ENCODE measurements around the gene STK32B. TPM values are rescaled to one million over a fixed set of nuclear protein-coding genes. Genes with fewer than 3 reads are reported as not detected.
A peak's percentile ranks its signal among the peaks of the same experiment; 100 is the strongest.

STK32B gene
- total and polyA plus RNA-seq, 9 of the 15 experiments (the other 6 are each of a cell fraction or from before 2014, with no cell fraction given): 0.03 to 0.20 (median 0.07) TPM; not detected in 2

DNA sequence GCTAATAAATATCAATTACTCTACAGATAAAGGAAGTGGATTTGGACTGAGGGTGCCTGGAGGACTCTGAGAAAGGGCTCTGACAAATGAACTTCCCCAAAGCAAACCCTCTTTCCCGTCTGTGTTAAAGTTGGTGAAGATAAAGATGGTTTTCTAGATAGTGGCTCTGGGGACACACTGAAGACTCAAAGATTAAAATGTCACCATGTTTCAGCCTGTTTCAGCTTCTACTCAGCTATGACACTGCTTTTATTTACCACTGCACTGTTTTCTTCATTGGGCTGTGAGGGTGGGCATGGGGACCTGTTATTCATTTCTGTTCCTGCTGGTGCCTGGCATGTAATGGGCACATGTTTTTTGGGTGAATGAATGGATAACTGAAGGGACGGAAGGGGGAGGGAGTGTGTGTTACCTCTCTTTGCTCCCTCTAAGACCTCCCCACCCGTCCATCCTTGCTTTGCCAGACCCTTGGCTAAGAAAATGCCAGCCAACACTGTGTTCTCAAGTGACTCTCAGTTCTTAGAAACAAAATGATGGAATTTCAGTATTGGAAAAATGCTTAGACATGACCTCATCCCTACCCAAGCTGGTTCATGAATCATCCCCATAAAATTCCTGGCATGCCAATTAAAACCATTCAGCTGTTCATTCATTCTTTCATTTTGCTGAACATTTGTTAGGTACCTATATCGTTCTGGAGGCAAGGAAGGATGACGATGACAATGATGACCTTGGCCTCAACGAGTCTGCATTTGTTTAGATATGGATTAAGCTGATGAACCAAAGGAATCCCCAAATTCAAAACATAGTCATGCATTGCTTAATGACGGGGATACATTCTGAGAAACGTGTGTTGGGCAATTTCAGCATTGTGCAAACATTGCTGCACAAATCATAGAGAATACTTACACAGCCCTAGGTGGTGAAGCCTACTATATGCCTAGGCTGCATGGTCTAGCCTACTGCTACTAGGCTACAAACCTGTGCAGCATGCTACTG, 13.4 kb upstream of the STK32B start:
- CTCF ChIA-PET (ENCODE audit: low intra/inter-chr PET ratio): no interaction called here
- Histone ChIP-seq H3K4me1 (replicated peaks in 1 of 2; ENCODE audit: control insufficient read depth in 2 of 2, insufficient read depth in 2 of 2, low read length in 2 of 2) (peaks cover 23 to 68% of the 10 kb centered on the region in 2 experiments), H3K27me3 (ENCODE audit: control insufficient read depth in 2 of 2, insufficient read depth in 2 of 2, low read length in 2 of 2) (no peaks in the 10 kb centered on the region), H3K79me2 (ENCODE audit: control insufficient read depth, insufficient read depth, low read length) (no peaks in the 10 kb centered on the region), H3K4me2 (ENCODE audit: insufficient read depth, low read length) (peak overlapping the region; percentile 70), H3K27ac (ENCODE audit: extremely low read depth, low read depth, low read length) (peak overlapping the region; percentile 76), H3K36me3 (ENCODE audit: control insufficient read depth, insufficient read depth, low read length) (no peaks in the 10 kb centered on the region), H3K9ac (ENCODE audit: insufficient read depth in 1 of 2, low read depth in 2 of 2, low read length in 2 of 2) (peak overlapping the region in 1 of 2 experiments; percentile 46; a peak in 2 of 4 replicates), H3K9me3 (replicated peaks; ENCODE audit: control insufficient read depth, insufficient read depth, low read depth, low read length) (no peaks in the 10 kb centered on the region), H3K9me1 (ENCODE audit: control insufficient read depth, insufficient read depth, low read length) (no peaks in the 10 kb centered on the region), H2AFZ (ENCODE audit: low read depth, low read length) (peak overlapping the region; percentile 15), H4K20me1 (replicated peaks; ENCODE audit: control insufficient read depth, insufficient read depth, low read length) (no peaks in the 10 kb centered on the region), H3K4me3 (no peak overlapping the region)
- POLR2A ChIA-PET: interaction anchor here (0.8 to 1.9 kb wide), 2 partner anchors 31 to 34 kb away, joined by 4 read pairs; no protein-coding TSS in a partner anchor
- no TSS peak for BruUV-seq (replicated peaks)
- 11% methylated on average over 8 of the region's 8 CpGs for WGBS (ENCODE audit: insufficient coverage, low coverage, missing lambda C conversion rate)
- in situ Hi-C loops (cut with MboI): no loop called here
- DNase-seq (ENCODE audit: extremely low read depth in 1 of 4, low spot score in 3 of 4) (peak in 3 of 4 experiments; percentile 26 to 78 (median 64)), ATAC-seq (peak; percentile 70), FAIRE-seq (peak; percentile 76)
- intact Hi-C loops (cut with micrococcal nuclease): no loop called here
- TF ChIP-seq, protein P1, sequence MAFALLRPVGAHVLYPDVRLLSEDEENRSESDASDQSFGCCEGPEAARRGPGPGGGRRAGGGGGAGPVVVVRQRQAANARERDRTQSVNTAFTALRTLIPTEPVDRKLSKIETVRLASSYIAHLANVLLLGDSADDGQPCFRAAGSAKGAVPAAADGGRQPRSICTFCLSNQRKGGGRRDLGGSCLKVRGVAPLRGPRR (CRISPR knock-in tag; IDR thresholded peaks at IDR 0.05): no peak
- no peak for TF ChIP-seq CBX8 (IDR thresholded peaks at IDR 0.05; ENCODE audit: borderline replicate concordance, extremely low read depth, low read depth, low read length, poor library complexity, severe bottlenecking)
- TF ChIP-seq MYNN (IDR thresholded peaks at IDR 0.05): no peak
- TF ChIP-seq MYNN (CRISPR knock-in tag; IDR thresholded peaks at IDR 0.05): no peak
- peak; percentile 45 for TF ChIP-seq SMAD4 (CRISPR knock-in tag; conservative IDR thresholded peaks at IDR 0.05)
- TF ChIP-seq, protein P2, sequence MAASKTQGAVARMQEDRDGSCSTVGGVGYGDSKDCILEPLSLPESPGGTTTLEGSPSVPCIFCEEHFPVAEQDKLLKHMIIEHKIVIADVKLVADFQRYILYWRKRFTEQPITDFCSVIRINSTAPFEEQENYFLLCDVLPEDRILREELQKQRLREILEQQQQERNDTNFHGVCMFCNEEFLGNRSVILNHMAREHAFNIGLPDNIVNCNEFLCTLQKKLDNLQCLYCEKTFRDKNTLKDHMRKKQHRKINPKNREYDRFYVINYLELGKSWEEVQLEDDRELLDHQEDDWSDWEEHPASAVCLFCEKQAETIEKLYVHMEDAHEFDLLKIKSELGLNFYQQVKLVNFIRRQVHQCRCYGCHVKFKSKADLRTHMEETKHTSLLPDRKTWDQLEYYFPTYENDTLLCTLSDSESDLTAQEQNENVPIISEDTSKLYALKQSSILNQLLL (CRISPR knock-in tag; IDR thresholded peaks at IDR 0.05; ENCODE audit: borderline replicate concordance): no peak
- TF ChIP-seq, protein P3, sequence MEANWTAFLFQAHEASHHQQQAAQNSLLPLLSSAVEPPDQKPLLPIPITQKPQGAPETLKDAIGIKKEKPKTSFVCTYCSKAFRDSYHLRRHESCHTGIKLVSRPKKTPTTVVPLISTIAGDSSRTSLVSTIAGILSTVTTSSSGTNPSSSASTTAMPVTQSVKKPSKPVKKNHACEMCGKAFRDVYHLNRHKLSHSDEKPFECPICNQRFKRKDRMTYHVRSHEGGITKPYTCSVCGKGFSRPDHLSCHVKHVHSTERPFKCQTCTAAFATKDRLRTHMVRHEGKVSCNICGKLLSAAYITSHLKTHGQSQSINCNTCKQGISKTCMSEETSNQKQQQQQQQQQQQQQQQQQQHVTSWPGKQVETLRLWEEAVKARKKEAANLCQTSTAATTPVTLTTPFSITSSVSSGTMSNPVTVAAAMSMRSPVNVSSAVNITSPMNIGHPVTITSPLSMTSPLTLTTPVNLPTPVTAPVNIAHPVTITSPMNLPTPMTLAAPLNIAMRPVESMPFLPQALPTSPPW (CRISPR knock-in tag; IDR thresholded peaks at IDR 0.05): peak; percentile 27; the same call in 1 of the 2 replicates
- no peak for TF ChIP-seq KDM5B (IDR thresholded peaks at IDR 0.05; ENCODE audit: insufficient replicate concordance, low read depth, low read length)
- TF ChIP-seq, protein P4, sequence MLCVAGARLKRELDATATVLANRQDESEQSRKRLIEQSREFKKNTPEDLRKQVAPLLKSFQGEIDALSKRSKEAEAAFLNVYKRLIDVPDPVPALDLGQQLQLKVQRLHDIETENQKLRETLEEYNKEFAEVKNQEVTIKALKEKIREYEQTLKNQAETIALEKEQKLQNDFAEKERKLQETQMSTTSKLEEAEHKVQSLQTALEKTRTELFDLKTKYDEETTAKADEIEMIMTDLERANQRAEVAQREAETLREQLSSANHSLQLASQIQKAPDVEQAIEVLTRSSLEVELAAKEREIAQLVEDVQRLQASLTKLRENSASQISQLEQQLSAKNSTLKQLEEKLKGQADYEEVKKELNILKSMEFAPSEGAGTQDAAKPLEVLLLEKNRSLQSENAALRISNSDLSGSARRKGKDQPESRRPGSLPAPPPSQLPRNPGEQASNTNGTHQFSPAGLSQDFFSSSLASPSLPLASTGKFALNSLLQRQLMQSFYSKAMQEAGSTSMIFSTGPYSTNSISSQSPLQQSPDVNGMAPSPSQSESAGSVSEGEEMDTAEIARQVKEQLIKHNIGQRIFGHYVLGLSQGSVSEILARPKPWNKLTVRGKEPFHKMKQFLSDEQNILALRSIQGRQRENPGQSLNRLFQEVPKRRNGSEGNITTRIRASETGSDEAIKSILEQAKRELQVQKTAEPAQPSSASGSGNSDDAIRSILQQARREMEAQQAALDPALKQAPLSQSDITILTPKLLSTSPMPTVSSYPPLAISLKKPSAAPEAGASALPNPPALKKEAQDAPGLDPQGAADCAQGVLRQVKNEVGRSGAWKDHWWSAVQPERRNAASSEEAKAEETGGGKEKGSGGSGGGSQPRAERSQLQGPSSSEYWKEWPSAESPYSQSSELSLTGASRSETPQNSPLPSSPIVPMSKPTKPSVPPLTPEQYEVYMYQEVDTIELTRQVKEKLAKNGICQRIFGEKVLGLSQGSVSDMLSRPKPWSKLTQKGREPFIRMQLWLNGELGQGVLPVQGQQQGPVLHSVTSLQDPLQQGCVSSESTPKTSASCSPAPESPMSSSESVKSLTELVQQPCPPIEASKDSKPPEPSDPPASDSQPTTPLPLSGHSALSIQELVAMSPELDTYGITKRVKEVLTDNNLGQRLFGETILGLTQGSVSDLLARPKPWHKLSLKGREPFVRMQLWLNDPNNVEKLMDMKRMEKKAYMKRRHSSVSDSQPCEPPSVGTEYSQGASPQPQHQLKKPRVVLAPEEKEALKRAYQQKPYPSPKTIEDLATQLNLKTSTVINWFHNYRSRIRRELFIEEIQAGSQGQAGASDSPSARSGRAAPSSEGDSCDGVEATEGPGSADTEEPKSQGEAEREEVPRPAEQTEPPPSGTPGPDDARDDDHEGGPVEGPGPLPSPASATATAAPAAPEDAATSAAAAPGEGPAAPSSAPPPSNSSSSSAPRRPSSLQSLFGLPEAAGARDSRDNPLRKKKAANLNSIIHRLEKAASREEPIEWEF (CRISPR knock-in tag; IDR thresholded peaks at IDR 0.05): 0 out of 2 replicates have a peak, but pooled peaks have one; percentile 28
- no peak for TF ChIP-seq RBM39 (optimal IDR thresholded peaks at IDR 0.05; ENCODE audit: low read depth, low read length)
